ENCODE measurements around the gene SCYL1. TPM values are rescaled to one million over a fixed set of nuclear protein-coding genes. Genes with fewer than 3 reads are reported as not detected.

The SCYL1 gene
- total RNA-seq, 1 donor from 2014 or later, result 103 TPM

GRCh38 chr11:65558002-65558929, 33.4 kb downstream of the SCYL1 start, which contains the start of gene LTBP3:
TSS of gene LTBP3 (minus strand) at chr11:65558359. CDS start at chr11:65557959, 400 bp downstream.
- peak; percentile 22 for TF ChIP-seq CTCF (IDR thresholded peaks at IDR 0.05)
- no peaks in the 10 kb centered on the region for H3K27me3 Mint-ChIP-seq (ENCODE audit: unreplicated experiment)
- H3K4me3 Mint-ChIP-seq (ENCODE audit: unreplicated experiment), result peak within 1 kb of the TSS; percentile 81
- peaks cover 4% of the 10 kb centered on the region for H3K36me3 Mint-ChIP-seq (ENCODE audit: unreplicated experiment)
- DNase-seq (ENCODE audit: extremely low spot score, unreplicated experiment), result peak; percentile 94
- H3K4me1 Mint-ChIP-seq (ENCODE audit: unreplicated experiment), result peaks cover 69% of the 10 kb centered on the region
- H3K9me3 Mint-ChIP-seq (ENCODE audit: unreplicated experiment), result no peaks in the 10 kb centered on the region
- H3K27ac Mint-ChIP-seq (ENCODE audit: unreplicated experiment), result peak within 1 kb of the TSS; percentile 96

GRCh38 chr11:65558930-65559509, 34.1 kb downstream of the SCYL1 start:
- H3K27ac Mint-ChIP-seq (ENCODE audit: unreplicated experiment), result peak overlapping the region; percentile 94

GRCh38 chr11:65559535-65559934, 34.7 kb downstream of the SCYL1 start:
- no peak for DNase-seq (ENCODE audit: extremely low spot score, unreplicated experiment)
- Mint-ChIP-seq H3K4me3 (ENCODE audit: unreplicated experiment) (no peak overlapping the region), H3K27me3 (ENCODE audit: unreplicated experiment) (no peaks in the 10 kb centered on the region), H3K36me3 (ENCODE audit: unreplicated experiment) (peaks cover 4% of the 10 kb centered on the region), H3K27ac (ENCODE audit: unreplicated experiment) (peak overlapping the region; percentile 94), H3K9me3 (ENCODE audit: unreplicated experiment) (no peaks in the 10 kb centered on the region), H3K4me1 (ENCODE audit: unreplicated experiment) (peaks cover 66% of the 10 kb centered on the region)
- no peak for TF ChIP-seq CTCF (IDR thresholded peaks at IDR 0.05)

More at GRCh38 chr11:65558930-65559509, 34.1 kb downstream of the SCYL1 start:
- Mint-ChIP-seq H3K36me3 (ENCODE audit: unreplicated experiment) (peaks cover 4% of the 10 kb centered on the region), H3K4me3 (ENCODE audit: unreplicated experiment) (peak overlapping the region; percentile 54), H3K4me1 (ENCODE audit: unreplicated experiment) (peaks cover 69% of the 10 kb centered on the region), H3K27me3 (ENCODE audit: unreplicated experiment) (no peaks in the 10 kb centered on the region), H3K9me3 (ENCODE audit: unreplicated experiment) (no peaks in the 10 kb centered on the region)
- TF ChIP-seq CTCF (IDR thresholded peaks at IDR 0.05), result no peak
- DNase-seq (ENCODE audit: extremely low spot score, unreplicated experiment), result no peak

GRCh38 chr11:65559951-65560537, 35.2 kb downstream of the SCYL1 start:
- H3K36me3 Mint-ChIP-seq (ENCODE audit: unreplicated experiment), result peaks cover 3% of the 10 kb centered on the region
- peaks cover 61% of the 10 kb centered on the region for H3K4me1 Mint-ChIP-seq (ENCODE audit: unreplicated experiment)
- H3K27ac Mint-ChIP-seq (ENCODE audit: unreplicated experiment), result peak overlapping the region; percentile 94
- no peak for DNase-seq (ENCODE audit: extremely low spot score, unreplicated experiment)
- H3K27me3 Mint-ChIP-seq (ENCODE audit: unreplicated experiment), result no peaks in the 10 kb centered on the region
- no peak for TF ChIP-seq CTCF (IDR thresholded peaks at IDR 0.05)
- peak overlapping the region; percentile 5 for H3K4me3 Mint-ChIP-seq (ENCODE audit: unreplicated experiment)
- H3K9me3 Mint-ChIP-seq (ENCODE audit: unreplicated experiment), result no peaks in the 10 kb centered on the region

All from osteocyte (in vitro differentiated cells).